Adipose tissue (tissue), 3 donors: ENCODE data around the gene PADI6. TPM values are rescaled to one million over a fixed set of nuclear protein-coding genes. Genes with fewer than 3 reads are reported as not detected.

ENCODE experiments used
- H3K27ac ChIP-seq: one replicate; pipeline ENCODE4 v1.5.1; 2013; ENCODE audit warnings: low read depth, low read length
- WGBS, 3 donors: extraction: QIAGEN DNeasy Blood & Tissue Kit; methylation state at CpG; one replicate each; pipeline ENCODE4 v1.1.7; 2013; 5-methylcytosine and 5-hydroxymethylcytosine counted together
- polyA plus RNA-seq, 3 donors: library from polyadenylated mRNA; stranded (reverse); fragments of 200-250 nt; gene quantifications; one replicate each; pipeline ENCODE4 v1.2.3, GENCODE V29; 2013
- donor health status: healthy with polysubstance abuse.
- donor health status: Bipolar disorder and iron deficiency.
- donor health status: healthy.

Gene PADI6
- polyA plus RNA-seq, 3 donors: not detected

DNA sequence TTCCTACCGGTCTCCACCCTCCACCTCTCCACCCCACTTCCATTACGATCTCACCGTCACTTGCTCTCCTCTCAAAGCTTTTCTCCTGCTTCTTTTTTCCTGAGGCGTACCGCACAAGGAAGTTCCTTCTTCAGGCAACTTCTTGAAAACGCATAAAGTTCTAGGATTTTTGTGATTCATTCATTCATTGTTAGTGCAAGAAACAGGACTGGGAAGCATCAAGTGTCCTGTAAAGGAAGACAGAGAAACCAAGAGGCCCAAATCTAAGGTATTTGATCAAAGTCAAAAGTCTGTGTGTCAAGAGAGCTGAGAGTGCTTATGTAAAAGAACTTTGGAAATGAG lies 68.8 kb downstream of the PADI6 start:
- 64 to 90% (median 65%) methylated on average over 6 of the region's 6 CpGs for WGBS, 3 donors
- no peak overlapping the region for H3K27ac ChIP-seq

- WGBS, 3 donors: 44 to 57% (median 56%) methylated on average over 10 of the region's 10 CpGs
- H3K27ac ChIP-seq: no peak overlapping the region
Observed at GRCh38 chr1:17441265-17441992, 69.4 kb downstream of the PADI6 start.

DNA sequence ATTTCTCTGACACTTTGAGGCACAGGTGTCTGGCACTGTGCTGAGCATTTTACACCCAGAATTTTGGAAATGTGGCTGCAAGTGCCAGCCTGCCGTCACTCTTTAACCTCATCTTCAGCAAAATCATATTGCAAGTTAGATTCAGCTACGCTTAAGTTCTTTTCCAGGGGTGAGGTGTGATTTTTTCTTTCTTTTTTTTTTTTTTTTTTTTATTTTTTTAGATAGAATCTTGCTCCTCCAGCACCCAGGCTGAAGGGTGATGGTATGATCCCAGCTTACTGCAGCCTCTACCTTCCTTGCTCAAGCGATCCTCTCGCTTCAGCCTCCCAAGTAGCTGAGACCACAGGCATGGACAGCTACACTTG lies 70.0 kb downstream of the PADI6 start:
- no peak overlapping the region for H3K27ac ChIP-seq
- whole genome bisulfite sequencing, 3 donors: 90 to 95% (median 92%) methylated on average over 4 of the region's 4 CpGs

GRCh38 chr1:17442841-17443240 lies 70.8 kb downstream of the PADI6 start:
- WGBS, 3 donors: 84 to 85% (median 85%) methylated on average over 6 of the region's 6 CpGs
- H3K27ac ChIP-seq: no peak overlapping the region

DNA sequence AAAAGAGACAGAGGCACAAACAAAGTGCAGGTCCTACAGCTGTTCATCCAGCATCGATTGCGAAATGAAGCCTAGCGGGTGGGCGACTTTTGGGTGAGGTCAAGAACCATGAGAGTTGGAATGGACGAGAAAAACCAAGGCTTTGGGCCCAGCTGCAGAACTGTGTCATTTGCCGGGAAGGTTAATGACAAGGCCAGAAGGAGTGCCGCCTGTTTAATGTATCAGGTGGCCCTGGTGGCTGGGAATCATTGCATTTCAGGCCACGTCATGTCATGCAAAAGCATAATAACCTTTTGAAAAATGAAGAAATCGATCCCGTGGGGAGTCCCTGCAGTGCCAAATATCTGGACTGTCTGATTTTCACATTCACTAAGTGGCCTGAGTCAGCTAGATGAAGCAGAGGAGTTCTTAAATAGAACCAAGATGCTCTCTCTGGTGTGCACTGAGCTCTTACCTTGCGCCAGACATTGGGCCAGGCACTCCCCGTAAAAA lies 75.6 kb downstream of the PADI6 start:
- WGBS, 3 donors: 72 to 75% (median 72%) methylated on average over 12 of the region's 12 CpGs
- no peak overlapping the region for H3K27ac ChIP-seq

Other genes starting within 250 kb of the PADI6 start
- under 1 TPM in 2 of 3 donors, not detected in 1; 0.03 to 0.21 TPM for gene PADI1, start 167.1 kb upstream of the PADI6 start, polyA plus RNA-seq
- not detected for gene PADI3, start 123.1 kb upstream of the PADI6 start, polyA plus RNA-seq
- gene PADI4, start 64.0 kb upstream of the PADI6 start, polyA plus RNA-seq: 10 to 100 TPM in 1 of 3 donors, 1 to 10 TPM in 1, under 1 TPM in 1; 0.36 to 10.2 (median 2.4) TPM
- gene RCC2, start 67.5 kb downstream of the PADI6 start, polyA plus RNA-seq: 10 to 100 TPM; 11.2 to 25.9 (median 19.6) TPM
- 10 to 100 TPM; 19.8 to 71.8 (median 20.8) TPM for gene ARHGEF10L, start 167.5 kb downstream of the PADI6 start, polyA plus RNA-seq